Measurements from ENCODE around the gene CFAP92.

CFAP92 gene

DNA sequence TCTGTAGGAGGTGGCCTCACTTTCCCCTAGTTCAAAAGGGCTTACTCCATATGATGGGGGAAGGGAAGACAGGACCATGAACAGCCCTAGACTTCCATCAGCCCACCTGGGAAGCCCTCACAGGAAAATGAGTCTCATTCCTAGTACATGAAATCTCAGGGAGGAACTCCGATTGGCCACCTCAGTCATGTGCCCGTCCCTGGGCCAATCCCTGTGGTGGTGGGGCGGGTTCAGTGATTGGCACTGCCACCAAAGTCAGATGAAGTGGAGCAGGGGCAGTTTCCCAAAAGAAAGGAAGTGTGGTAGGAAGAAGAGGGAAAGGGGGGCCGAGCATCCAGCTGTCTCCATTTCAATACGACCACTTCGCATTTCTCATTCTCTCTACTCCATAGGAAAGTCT lies 40.8 kb upstream of the CFAP92 start:
- TF ChIP-seq FOXP2 (optimal IDR thresholded peaks at IDR 0.05; ENCODE audit: borderline replicate concordance, extremely low read depth, extremely low read length, insufficient read depth) (no peak), TAF1 (IDR thresholded peaks at IDR 0.05; ENCODE audit: borderline replicate concordance, insufficient read depth, low read length) (no peak), POLR2AphosphoS5 (IDR thresholded peaks at IDR 0.05; ENCODE audit: low read depth, low read length) (no peak), SIN3A (IDR thresholded peaks at IDR 0.05; ENCODE audit: borderline replicate concordance, insufficient read depth, low read length) (no peak)
- TF ChIP-seq, protein P1, sequence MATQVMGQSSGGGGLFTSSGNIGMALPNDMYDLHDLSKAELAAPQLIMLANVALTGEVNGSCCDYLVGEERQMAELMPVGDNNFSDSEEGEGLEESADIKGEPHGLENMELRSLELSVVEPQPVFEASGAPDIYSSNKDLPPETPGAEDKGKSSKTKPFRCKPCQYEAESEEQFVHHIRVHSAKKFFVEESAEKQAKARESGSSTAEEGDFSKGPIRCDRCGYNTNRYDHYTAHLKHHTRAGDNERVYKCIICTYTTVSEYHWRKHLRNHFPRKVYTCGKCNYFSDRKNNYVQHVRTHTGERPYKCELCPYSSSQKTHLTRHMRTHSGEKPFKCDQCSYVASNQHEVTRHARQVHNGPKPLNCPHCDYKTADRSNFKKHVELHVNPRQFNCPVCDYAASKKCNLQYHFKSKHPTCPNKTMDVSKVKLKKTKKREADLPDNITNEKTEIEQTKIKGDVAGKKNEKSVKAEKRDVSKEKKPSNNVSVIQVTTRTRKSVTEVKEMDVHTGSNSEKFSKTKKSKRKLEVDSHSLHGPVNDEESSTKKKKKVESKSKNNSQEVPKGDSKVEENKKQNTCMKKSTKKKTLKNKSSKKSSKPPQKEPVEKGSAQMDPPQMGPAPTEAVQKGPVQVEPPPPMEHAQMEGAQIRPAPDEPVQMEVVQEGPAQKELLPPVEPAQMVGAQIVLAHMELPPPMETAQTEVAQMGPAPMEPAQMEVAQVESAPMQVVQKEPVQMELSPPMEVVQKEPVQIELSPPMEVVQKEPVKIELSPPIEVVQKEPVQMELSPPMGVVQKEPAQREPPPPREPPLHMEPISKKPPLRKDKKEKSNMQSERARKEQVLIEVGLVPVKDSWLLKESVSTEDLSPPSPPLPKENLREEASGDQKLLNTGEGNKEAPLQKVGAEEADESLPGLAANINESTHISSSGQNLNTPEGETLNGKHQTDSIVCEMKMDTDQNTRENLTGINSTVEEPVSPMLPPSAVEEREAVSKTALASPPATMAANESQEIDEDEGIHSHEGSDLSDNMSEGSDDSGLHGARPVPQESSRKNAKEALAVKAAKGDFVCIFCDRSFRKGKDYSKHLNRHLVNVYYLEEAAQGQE (IDR thresholded peaks at IDR 0.05; ENCODE audit: insufficient read depth in 1 of 2, low read depth in 2 of 2, low read length in 2 of 2): no peak

DNA sequence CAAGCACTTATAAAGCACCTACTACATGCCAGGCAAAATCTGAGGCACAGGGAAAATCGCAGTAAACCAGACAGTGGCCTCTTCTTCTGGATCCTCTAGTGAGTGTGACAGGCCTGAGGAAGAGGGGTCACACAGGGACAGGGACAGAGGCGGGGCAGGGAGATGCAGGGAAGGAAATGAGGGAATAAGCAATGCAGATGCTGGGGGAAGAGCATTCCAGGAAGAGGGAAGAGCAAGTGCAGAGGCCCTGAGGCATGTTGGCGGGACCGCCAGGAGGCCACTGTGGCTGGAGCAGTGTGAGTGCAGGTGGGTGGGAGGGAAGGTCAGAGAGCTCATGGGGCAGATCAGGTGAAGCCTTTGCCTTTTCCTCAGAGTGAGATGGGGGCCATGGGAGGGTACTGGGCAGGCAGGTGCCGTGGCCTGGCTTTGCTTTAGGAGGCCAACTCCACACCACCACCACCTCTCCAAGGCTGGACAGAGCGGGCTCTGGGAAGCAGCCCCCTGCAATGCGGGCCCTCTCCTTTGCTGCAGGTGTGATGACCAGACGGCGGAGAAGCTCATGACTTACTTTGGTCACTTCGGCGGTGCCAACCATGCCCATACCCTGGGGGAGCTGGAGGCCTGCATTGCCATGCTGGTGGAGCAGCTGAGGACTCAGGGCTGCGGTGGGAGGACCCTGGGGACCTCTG lies 39.9 kb upstream of the CFAP92 start:
- TF ChIP-seq POLR2AphosphoS5 (IDR thresholded peaks at IDR 0.05; ENCODE audit: low read depth, low read length): no peak
- TF ChIP-seq, protein P1 (IDR thresholded peaks at IDR 0.05; ENCODE audit: insufficient read depth in 1 of 2, low read depth in 2 of 2, low read length in 2 of 2): no peak
- TF ChIP-seq TAF1 (IDR thresholded peaks at IDR 0.05; ENCODE audit: borderline replicate concordance, insufficient read depth, low read length): no peak
- no peak for TF ChIP-seq SIN3A (IDR thresholded peaks at IDR 0.05; ENCODE audit: borderline replicate concordance, insufficient read depth, low read length)
- TF ChIP-seq FOXP2 (optimal IDR thresholded peaks at IDR 0.05; ENCODE audit: borderline replicate concordance, extremely low read depth, extremely low read length, insufficient read depth): no peak

DNA sequence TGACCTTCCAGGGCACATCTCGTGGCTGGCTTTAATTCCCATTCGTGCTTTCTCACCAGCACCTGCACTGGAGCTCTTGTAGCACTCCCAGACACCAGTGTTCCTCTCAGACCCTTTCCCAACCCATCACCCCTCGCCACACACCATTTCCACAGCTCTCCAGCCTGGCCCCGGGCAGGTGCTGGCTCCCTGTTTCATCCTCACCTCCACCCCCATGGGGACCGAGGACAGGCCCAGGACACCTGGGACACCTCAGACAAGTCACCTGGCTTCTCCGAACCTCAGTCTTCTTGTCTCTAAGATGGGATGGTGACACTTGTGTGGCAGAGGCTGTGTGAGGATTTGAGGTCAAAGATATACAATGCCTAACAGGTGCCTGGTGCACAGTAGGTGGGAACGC lies 39.3 kb upstream of the CFAP92 start:
- TF ChIP-seq FOXP2 (optimal IDR thresholded peaks at IDR 0.05; ENCODE audit: borderline replicate concordance, extremely low read depth, extremely low read length, insufficient read depth) (no peak), POLR2AphosphoS5 (IDR thresholded peaks at IDR 0.05; ENCODE audit: low read depth, low read length) (no peak)

DNA sequence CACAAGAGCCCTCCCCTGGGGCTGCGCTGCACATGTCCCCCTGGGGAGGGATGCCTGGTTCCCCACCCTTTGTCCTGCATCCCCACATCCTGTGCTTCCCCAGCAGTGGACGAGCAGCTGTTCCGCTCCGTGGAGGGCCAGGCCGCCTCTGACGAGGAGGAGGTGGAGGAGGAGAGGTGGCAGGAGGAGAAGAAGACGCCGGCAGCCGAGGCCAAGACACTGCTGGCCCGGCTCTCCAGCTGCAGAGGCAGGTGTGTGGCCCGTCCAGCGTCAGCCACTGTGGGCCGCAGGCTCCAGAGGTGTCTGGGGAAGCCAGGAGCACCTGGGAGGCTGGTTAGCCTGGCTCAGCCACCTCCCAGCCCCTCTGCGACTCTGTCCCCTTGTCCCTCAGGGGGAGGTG lies 38.8 kb upstream of the CFAP92 start:
- TF ChIP-seq TAF1 (IDR thresholded peaks at IDR 0.05; ENCODE audit: borderline replicate concordance, insufficient read depth, low read length): no peak
- TF ChIP-seq FOXP2 (optimal IDR thresholded peaks at IDR 0.05; ENCODE audit: borderline replicate concordance, extremely low read depth, extremely low read length, insufficient read depth): no peak
- TF ChIP-seq SIN3A (IDR thresholded peaks at IDR 0.05; ENCODE audit: borderline replicate concordance, insufficient read depth, low read length): no peak
- TF ChIP-seq, protein P1 (IDR thresholded peaks at IDR 0.05; ENCODE audit: insufficient read depth in 1 of 2, low read depth in 2 of 2, low read length in 2 of 2): no peak
- TF ChIP-seq POLR2AphosphoS5 (IDR thresholded peaks at IDR 0.05; ENCODE audit: low read depth, low read length): no peak

DNA sequence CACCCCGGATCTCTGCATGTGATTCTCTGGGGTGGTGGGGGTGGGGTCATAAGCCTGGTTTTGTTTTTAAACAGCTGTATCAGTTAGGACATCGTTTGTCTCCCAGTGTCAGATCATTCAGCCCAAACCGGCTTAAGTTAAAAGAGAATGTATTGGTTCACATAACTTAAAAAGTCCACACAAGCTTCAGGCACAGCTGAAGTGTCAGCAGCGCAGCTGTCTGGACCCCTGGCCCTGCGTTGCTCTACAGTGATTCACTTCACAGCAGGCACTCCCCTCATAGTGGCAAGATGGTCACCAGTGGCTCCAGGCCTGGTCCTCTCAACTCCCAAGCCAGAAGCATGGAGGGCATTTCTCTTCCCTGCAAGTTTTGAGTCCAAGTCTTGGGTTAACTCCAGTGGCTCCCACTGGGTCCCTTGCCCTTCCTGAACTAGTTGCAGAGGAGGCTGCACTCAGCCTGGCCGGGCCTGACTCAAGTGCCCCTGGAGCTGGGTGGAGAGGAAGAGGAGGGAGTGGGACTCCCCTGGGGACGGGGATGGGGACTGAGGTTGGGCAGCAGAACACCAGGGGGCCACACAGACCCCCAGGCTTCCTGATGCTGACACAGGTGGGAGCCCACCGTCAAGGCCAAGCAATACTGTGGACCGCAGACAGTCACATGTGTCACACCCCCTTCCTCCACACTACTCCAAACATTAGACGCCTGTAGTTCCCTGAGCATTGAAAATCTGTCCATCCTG lies 37.8 kb upstream of the CFAP92 start:
- TF ChIP-seq POLR2AphosphoS5 (IDR thresholded peaks at IDR 0.05; ENCODE audit: low read depth, low read length) (no peak), TAF1 (IDR thresholded peaks at IDR 0.05; ENCODE audit: borderline replicate concordance, insufficient read depth, low read length) (no peak), SIN3A (IDR thresholded peaks at IDR 0.05; ENCODE audit: borderline replicate concordance, insufficient read depth, low read length) (no peak), FOXP2 (optimal IDR thresholded peaks at IDR 0.05; ENCODE audit: borderline replicate concordance, extremely low read depth, extremely low read length, insufficient read depth) (no peak)
- TF ChIP-seq, protein P1 (IDR thresholded peaks at IDR 0.05; ENCODE audit: insufficient read depth in 1 of 2, low read depth in 2 of 2, low read length in 2 of 2): no peak

Data from PFSK-1 (cell line).